ENCODE results near the gene PPP1R12A. TPM values are rescaled to one million over a fixed set of nuclear protein-coding genes. Genes with fewer than 3 reads are reported as not detected.

PPP1R12A gene
- total RNA-seq, 2 experiments from 2014 or later: 44.5 to 65.1 TPM

GRCh38 chr12:79887890-79888289 lies 47.0 kb downstream of the PPP1R12A start:
- Histone ChIP-seq H4K20me1 (ENCODE audit: insufficient read depth, low read length) (peaks cover 43% of the 10 kb centered on the region), H3K4me3 (ENCODE audit: low read depth, low read length, poor library complexity, severe bottlenecking) (no peak overlapping the region)

GRCh38 chr12:79886917-79887519 lies 47.9 kb downstream of the PPP1R12A start:
- TF ChIP-seq CTCF (conservative IDR thresholded peaks at IDR 0.05; ENCODE audit: low read length): peak; percentile 88
- TF ChIP-seq EZH2phosphoT487 (IDR thresholded peaks at IDR 0.05; ENCODE audit: borderline replicate concordance, low read depth, low read length): no peak
- Histone ChIP-seq H3K36me3 (ENCODE audit: insufficient read depth, low read length) (peaks cover 10% of the 10 kb centered on the region; the same call in 1 of the 2 replicates), H3K9me2 (ENCODE audit: insufficient read depth, low read length) (no peaks in the 10 kb centered on the region), H3K79me2 (ENCODE audit: insufficient read depth, low read depth, low read length) (peaks cover 93% of the 10 kb centered on the region), H3K27ac (ENCODE audit: low read depth, low read length, poor library complexity, severe bottlenecking) (no peak overlapping the region), H2AFZ (ENCODE audit: low read length) (no peak overlapping the region), H3K9me3 (ENCODE audit: low read length) (peaks cover 5% of the 10 kb centered on the region; the same call in 1 of the 2 replicates), H3K4me1 (ENCODE audit: insufficient read depth, low read length, poor library complexity, severe bottlenecking) (no peaks in the 10 kb centered on the region), H3K4me2 (ENCODE audit: low read length) (no peak overlapping the region), H3K4me3 (ENCODE audit: low read depth, low read length, poor library complexity, severe bottlenecking) (no peak overlapping the region), H4K20me1 (ENCODE audit: insufficient read depth, low read length) (peaks cover 43% of the 10 kb centered on the region)
- DNase-seq (ENCODE audit: low spot score): peak; percentile 52
- no TSS peak for BruUV-seq (replicated peaks)
- intact Hi-C loops (cut with micrococcal nuclease; ENCODE audit: unreplicated experiment): loop anchor here (5.0 kb wide), 1 partner anchor 45 kb away; no protein-coding TSS in a partner anchor
- ChIA-PET POLR2A (interaction anchor here (1.5 kb wide), 1 partner anchor 22 kb away, joined by 3 read pairs; no protein-coding TSS in a partner anchor), CTCF (ENCODE audit: unreplicated experiment) (no interaction called here)

More at GRCh38 chr12:79887890-79888289, 47.0 kb downstream of the PPP1R12A start:
- H3K27ac ChIP-seq (ENCODE audit: low read depth, low read length, poor library complexity, severe bottlenecking): no peak overlapping the region
- no peaks in the 10 kb centered on the region for H3K4me1 ChIP-seq (ENCODE audit: insufficient read depth, low read length, poor library complexity, severe bottlenecking)
- H2AFZ ChIP-seq (ENCODE audit: low read length): no peak overlapping the region
- CTCF ChIA-PET (ENCODE audit: unreplicated experiment): no interaction called here
- no peak for DNase-seq (ENCODE audit: low spot score)
- POLR2A ChIA-PET: interaction anchor here (0.6 to 1.5 kb wide), 2 partner anchors 21 to 1031 kb away, joined by 3 read pairs; no protein-coding TSS in a partner anchor
- no peaks in the 10 kb centered on the region for H3K9me2 ChIP-seq (ENCODE audit: insufficient read depth, low read length)
- intact Hi-C loops (cut with micrococcal nuclease; ENCODE audit: unreplicated experiment): loop anchor here (5.0 kb wide), 1 partner anchor 44 kb away; no protein-coding TSS in a partner anchor
- TF ChIP-seq EZH2phosphoT487 (IDR thresholded peaks at IDR 0.05; ENCODE audit: borderline replicate concordance, low read depth, low read length) (no peak), CTCF (conservative IDR thresholded peaks at IDR 0.05; ENCODE audit: low read length) (no peak)
- H3K4me2 ChIP-seq (ENCODE audit: low read length): no peak overlapping the region
- peaks cover 5% of the 10 kb centered on the region; the same call in 1 of the 2 replicates for H3K9me3 ChIP-seq (ENCODE audit: low read length)
- H3K79me2 ChIP-seq (ENCODE audit: insufficient read depth, low read depth, low read length): peaks cover 94% of the 10 kb centered on the region
- BruUV-seq (replicated peaks): no TSS peak
- peaks cover 11% of the 10 kb centered on the region; the same call in 1 of the 2 replicates for H3K36me3 ChIP-seq (ENCODE audit: insufficient read depth, low read length)
